Spleen (tissue), 7 donors: Measurements from ENCODE around the gene AQP12A.

Experiments used
- CTCF ChIP-seq, 11 experiments: fragments of 200-600 bp in 7 of 11; fragments of 450-650 bp in 4 of 11; sonication (generic) in 4 of 11; IDR thresholded peaks in 8 of 11; conservative IDR thresholded peaks in 3 of 11; 1 replicate in 7 of 11; 2 replicates in 4 of 11; pipeline versions ENCODE4 v1.4.0 to v1.8.0; 2016 to 2021; ENCODE audit warnings: antibody characterized with exemption in 11 of 11, inconsistent platforms in 4 of 11, mild to moderate bottlenecking in 1 of 11
- POLR2AphosphoS5 ChIP-seq, 3 donors: sonication (generic); formaldehyde crosslinking; IDR thresholded peaks; one replicate each; pipeline ENCODE4 v1.5.1; 2017; ENCODE audit warnings: antibody characterized with exemption in 3 of 3
- donor health status: DM: no; HTN: no; CAD: no; lungs with moderate emphysema.
- donor health status: DM: no; HTN: no; CAD: no.
- donor health status: DM: no; HTN: no; CAD: no.

DNA sequence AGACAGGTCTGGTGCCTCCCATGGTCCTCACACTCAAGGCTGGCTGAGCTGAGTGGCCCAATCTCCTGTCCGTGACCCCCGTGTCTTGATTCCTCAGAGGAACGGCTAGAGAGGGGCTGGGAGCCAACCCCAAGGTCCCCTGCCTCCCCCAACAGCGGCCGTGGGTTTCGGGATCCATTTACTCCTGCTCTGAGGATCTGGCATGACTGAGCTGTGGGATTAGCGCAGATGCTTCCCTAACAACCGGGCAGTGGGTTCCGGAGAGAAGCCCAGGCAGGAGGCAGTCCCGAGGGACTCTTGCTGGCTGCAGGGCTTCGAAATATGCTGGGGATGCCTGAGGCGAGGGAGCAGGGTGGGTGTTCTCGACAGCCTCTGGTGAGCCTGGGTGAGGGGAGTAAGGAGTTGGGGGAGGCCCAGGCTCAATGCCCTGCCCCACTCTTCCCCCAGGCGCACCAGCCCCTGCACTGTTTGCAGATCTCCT, 47.5 kb upstream of the AQP12A start:
- TF ChIP-seq POLR2AphosphoS5 (IDR thresholded peaks at IDR 0.05) (no peak), CTCF (IDR thresholded peaks at IDR 0.05 in 8 of 11, conservative IDR thresholded peaks at IDR 0.05 in 3 of 11) (no peak)
